ENCODE measurements around the gene GK2. TPM values are rescaled to one million over a fixed set of nuclear protein-coding genes. Genes with fewer than 3 reads are reported as not detected.

GK2 gene
- total and polyA plus RNA-seq, 2 of the 13 experiments (the other 11 are each of a cell fraction or from before 2014, with no cell fraction given) = not detected

GRCh38 chr4:79402332-79402851, 5.6 kb downstream of the GK2 start (continued):
- TF ChIP-seq TFDP2 (CRISPR knock-in tag; IDR thresholded peaks at IDR 0.05) (no peak), HOMEZ (CRISPR knock-in tag; IDR thresholded peaks at IDR 0.05; ENCODE audit: low read depth) (no peak), GTF2F1 (IDR thresholded peaks at IDR 0.05; ENCODE audit: low read length) (no peak)

- intact Hi-C loops (cut with micrococcal nuclease; ENCODE audit: unreplicated experiment) = no loop called here
These were observed 9.0 kb downstream of the GK2 start for GRCh38 chr4:79399076-79399475.

More at GRCh38 chr4:79399076-79399475, 9.0 kb downstream of the GK2 start:
- H3K9me3 ChIP-seq (ENCODE audit: low read length) = no peaks in the 10 kb centered on the region
- no peak overlapping the region for H3K27ac ChIP-seq (ENCODE audit: extremely low read length, insufficient read depth, low read length)
- DNase-seq (ENCODE audit: low spot score) (no peak), ATAC-seq (no peak), FAIRE-seq (no peak)
- no peak overlapping the region for H3K4me3 ChIP-seq (replicated peaks in 1 of 3; ENCODE audit: insufficient read depth in 1 of 3, low read depth in 2 of 3, low read length in 3 of 3)
- H4K20me1 ChIP-seq (ENCODE audit: insufficient read depth, low read length) = no peaks in the 10 kb centered on the region
- H3K4me1 ChIP-seq (ENCODE audit: insufficient read depth, low read length) = no peaks in the 10 kb centered on the region
- 3% methylated on average over 1 of the region's 1 CpG for WGBS (ENCODE audit: low lambda C conversion rate)
- ChIA-PET CTCF (ENCODE audit: low intra/inter-chr PET ratio, low total read pairs) (no interaction called here), POLR2A (no interaction called here)
- H3K9ac ChIP-seq (ENCODE audit: insufficient read depth, low read depth, low read length) = no peak overlapping the region
- no peaks in the 10 kb centered on the region for H3K27me3 ChIP-seq (ENCODE audit: control insufficient read depth in 1 of 2, insufficient read depth in 2 of 2, low read length in 2 of 2)
- no peaks in the 10 kb centered on the region for H3K36me3 ChIP-seq (replicated peaks in 1 of 2; ENCODE audit: control insufficient read depth in 1 of 2, insufficient read depth in 2 of 2, low read length in 2 of 2)
- H3K79me2 ChIP-seq (ENCODE audit: insufficient read depth, low read length) = no peaks in the 10 kb centered on the region
- in situ Hi-C loops (cut with HindIII; ENCODE audit: extremely low pct_ligation_motif_present, low pct_unique_long_range_greater_than_20kb) = no loop called here
- BruUV-seq (replicated peaks) = no TSS peak
- TF ChIP-seq IRX3 (CRISPR knock-in tag; IDR thresholded peaks at IDR 0.05; ENCODE audit: borderline replicate concordance, low read depth) = no peak
- no peak for TF ChIP-seq MEIS2 (CRISPR knock-in tag; IDR thresholded peaks at IDR 0.05)
- no peak overlapping the region for H2AFZ ChIP-seq (ENCODE audit: low read length)
- no peak overlapping the region for H3K4me2 ChIP-seq (ENCODE audit: low read depth, low read length)
